CD8-positive, alpha-beta memory T cell (primary cell): Measurements from ENCODE around the gene CAMKMT. TPM values are rescaled to one million over a fixed set of nuclear protein-coding genes. Genes with fewer than 3 reads are reported as not detected.

Source experiments
- CTCF ChIA-PET: fragments of 350-600 bp; sonication (Branson Sonifier 250); formaldehyde crosslinking; loops from one replicate; lab custom pipeline; 2021; ENCODE audit warnings: antibody characterized with exemption; lab: Charles Lee
- POLR2A ChIA-PET: fragments of 350-600 bp; sonication (Branson Sonifier 250); formaldehyde crosslinking; loops from one replicate; lab custom pipeline; 2021; ENCODE audit warnings: antibody characterized with exemption; lab: Charles Lee
- DNase-seq, 5 donors: peaks; one replicate each; pipeline versions ENCODE4 v3.0.0 to v3.0.0-alpha.2; 2020 to 2022; ENCODE audit warnings: mixed read lengths in 1 of 5
- H3K27ac ChIP-seq: one replicate; pipeline ENCODE4 v1.7.0; 2013; ENCODE audit warnings: low read depth, mild to moderate bottlenecking, low read length, moderate library complexity
- H3K27me3 ChIP-seq: 2 replicates; pipeline ENCODE4 v1.7.0; 2013; ENCODE audit warnings: low read length, mild to moderate bottlenecking; ENCODE audit not compliant: insufficient read depth, poor library complexity, severe bottlenecking
- H3K36me3 ChIP-seq: 2 replicates; pipeline ENCODE4 v1.7.0; 2013; ENCODE audit warnings: mild to moderate bottlenecking, low read length, moderate library complexity; ENCODE audit not compliant: insufficient read depth
- H3K4me1 ChIP-seq: 2 replicates; pipeline ENCODE4 v1.7.0; 2013; ENCODE audit warnings: mild to moderate bottlenecking, low read length, moderate library complexity; ENCODE audit not compliant: insufficient read depth
- H3K4me3 ChIP-seq: 2 replicates; pipeline ENCODE4 v1.7.0; 2013; ENCODE audit warnings: mild to moderate bottlenecking, low read length
- H3K9me3 ChIP-seq: 2 replicates; pipeline ENCODE4 v1.7.0; 2013; ENCODE audit warnings: mild to moderate bottlenecking, low read length
- H3K27ac Mint-ChIP-seq, 8 donors: one replicate each; pipeline ENCODE4 v1.8.0; 2020 to 2021; ENCODE audit warnings: mixed read lengths in 8 of 8, mild to moderate bottlenecking in 6 of 8, inconsistent platforms in 3 of 8, moderate library complexity in 3 of 8
- H3K27me3 Mint-ChIP-seq, 2 donors: one replicate each; pipeline ENCODE4 v1.8.0; 2020 to 2021; ENCODE audit warnings: mixed read lengths in 2 of 2, mild to moderate bottlenecking in 1 of 2, moderate library complexity in 1 of 2
- H3K36me3 Mint-ChIP-seq, 3 donors: one replicate each; pipeline ENCODE4 v1.8.0; 2020 to 2021; ENCODE audit warnings: mixed read lengths in 3 of 3, inconsistent platforms in 1 of 3, mild to moderate bottlenecking in 1 of 3
- H3K4me1 Mint-ChIP-seq, 3 donors: one replicate each; pipeline ENCODE4 v1.8.0; 2020 to 2021; ENCODE audit warnings: mixed read lengths in 3 of 3, inconsistent platforms in 1 of 3, mild to moderate bottlenecking in 1 of 3
- H3K4me3 Mint-ChIP-seq, 7 donors: one replicate each; pipeline ENCODE4 v1.8.0; 2020 to 2021; ENCODE audit warnings: mixed read lengths in 7 of 7, mild to moderate bottlenecking in 6 of 7, moderate library complexity in 4 of 7, inconsistent platforms in 2 of 7
- H3K9me3 Mint-ChIP-seq, 5 donors: one replicate each; pipeline ENCODE4 v1.8.0; 2020 to 2022; ENCODE audit warnings: mixed read lengths in 5 of 5, mild to moderate bottlenecking in 3 of 5, moderate library complexity in 2 of 5, inconsistent platforms in 1 of 5
- polyA plus RNA-seq: library from polyadenylated mRNA; unstranded; fragments of 300-500 nt; fragmentation: Illumina TruSeq; gene quantifications from one replicate; pipeline ENCODE4 v1.2.3, GENCODE V29; 2021
- total RNA-seq, 2 experiments: library from RNA; stranded (reverse); gene quantifications; one replicate each; pipeline ENCODE4 v1.2.3, GENCODE V29; 2021

The CAMKMT gene
- total and polyA plus RNA-seq, 3 experiments from 2014 or later = 11.4 to 14.0 (median 11.7) TPM

DNA sequence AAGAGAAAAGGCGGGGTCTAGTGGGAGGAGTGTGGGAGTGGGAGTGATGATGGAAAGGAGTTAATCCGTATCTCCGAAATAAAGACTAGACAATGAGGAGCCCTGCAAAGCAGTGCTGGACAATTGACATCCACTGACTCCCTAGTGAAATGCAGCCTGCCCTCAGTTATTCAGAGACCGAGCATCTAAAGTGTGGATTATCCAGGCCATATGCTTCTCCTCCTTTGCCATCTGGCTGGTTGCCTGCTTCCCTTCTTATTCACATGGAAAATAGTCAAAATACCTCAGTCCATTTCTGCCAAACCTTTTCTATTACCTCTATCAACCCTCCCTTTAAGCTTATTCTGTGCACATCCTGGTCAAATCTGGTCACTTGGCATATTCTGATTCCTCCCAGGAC is 291.0 kb downstream of the CAMKMT start:
- Mint-ChIP-seq H3K36me3 (peaks cover 0 to 4% (median 0%) of the 10 kb centered on the region in 3 donors), H3K4me3 (no peak overlapping the region), H3K27ac (peak overlapping the region in 1 of 8 donors; percentile 43), H3K27me3 (no peaks in the 10 kb centered on the region), H3K4me1 (peaks cover 0 to 7% (median 0%) of the 10 kb centered on the region in 3 donors), H3K9me3 (no peaks in the 10 kb centered on the region)
- H3K36me3 ChIP-seq = no peaks in the 10 kb centered on the region
- H3K27me3 ChIP-seq = no peaks in the 10 kb centered on the region
- no peaks in the 10 kb centered on the region for H3K4me1 ChIP-seq
- no peak overlapping the region for H3K27ac ChIP-seq
- H3K9me3 ChIP-seq = no peaks in the 10 kb centered on the region
- ChIA-PET POLR2A (no interaction called here), CTCF (no interaction called here)
- H3K4me3 ChIP-seq = no peak overlapping the region
- no peak for DNase-seq

DNA sequence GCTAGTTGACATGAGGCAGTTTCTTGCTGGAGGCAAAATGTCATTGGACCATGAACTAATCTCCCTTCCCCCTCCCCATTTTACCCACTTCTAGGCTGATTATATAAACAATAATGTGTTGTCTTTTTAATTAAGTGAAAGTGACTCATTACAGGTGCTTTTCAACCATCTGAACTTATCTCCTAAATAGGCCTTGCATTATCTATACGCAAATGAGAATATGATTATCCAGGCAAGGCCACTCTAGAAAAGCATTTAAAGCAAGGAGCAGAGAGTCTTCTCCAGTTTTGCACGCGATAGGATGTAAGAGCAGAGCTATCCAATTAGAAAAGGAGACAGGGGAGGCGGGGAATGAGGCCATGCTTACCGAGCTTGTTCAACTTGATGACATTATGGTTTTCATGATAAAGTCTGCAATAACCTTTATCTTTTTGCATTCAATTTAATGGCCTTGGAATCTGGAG is 293.7 kb downstream of the CAMKMT start:
- Mint-ChIP-seq H3K27me3 (no peaks in the 10 kb centered on the region), H3K36me3 (peaks cover 0 to 5% (median 0%) of the 10 kb centered on the region in 3 donors), H3K4me3 (no peak overlapping the region), H3K4me1 (peaks cover 0 to 9% (median 0%) of the 10 kb centered on the region in 3 donors), H3K27ac (no peak overlapping the region), H3K9me3 (no peaks in the 10 kb centered on the region)
- ChIA-PET POLR2A (no interaction called here), CTCF (no interaction called here)
- Histone ChIP-seq H3K27me3 (no peaks in the 10 kb centered on the region), H3K4me1 (no peaks in the 10 kb centered on the region), H3K36me3 (no peaks in the 10 kb centered on the region), H3K4me3 (no peak overlapping the region), H3K27ac (no peak overlapping the region), H3K9me3 (no peaks in the 10 kb centered on the region)
- DNase-seq = no peak

DNA sequence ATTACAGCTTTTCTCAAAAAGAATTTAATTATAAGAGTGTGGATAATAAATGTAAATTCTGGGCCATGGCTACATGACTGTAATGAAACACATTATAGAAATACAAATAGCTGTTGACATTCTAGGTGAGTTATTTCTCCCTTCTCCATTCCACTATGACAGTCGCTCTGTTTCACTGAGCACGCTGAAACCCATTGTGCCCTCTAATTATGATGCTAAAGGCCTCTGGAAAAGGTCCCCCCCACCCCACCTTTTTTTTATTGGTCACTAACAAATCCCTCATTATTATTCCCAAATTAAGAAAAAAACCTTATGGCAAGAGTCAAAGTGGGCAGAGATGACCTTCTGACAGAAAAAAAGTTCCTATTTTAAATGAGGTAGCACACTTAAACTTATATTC is 294.7 kb downstream of the CAMKMT start:
- no peak overlapping the region for H3K27ac ChIP-seq
- H3K4me3 ChIP-seq = no peak overlapping the region
- ChIA-PET CTCF (no interaction called here), POLR2A (no interaction called here)
- H3K9me3 ChIP-seq = no peaks in the 10 kb centered on the region
- no peaks in the 10 kb centered on the region for H3K27me3 ChIP-seq
- H3K4me1 Mint-ChIP-seq = peaks cover 0 to 9% (median 0%) of the 10 kb centered on the region in 3 donors
- peak overlapping the region in 1 of 8 donors; percentile 19 for H3K27ac Mint-ChIP-seq
- no peaks in the 10 kb centered on the region for H3K36me3 ChIP-seq
- H3K4me3 Mint-ChIP-seq = no peak overlapping the region
- H3K9me3 Mint-ChIP-seq = no peaks in the 10 kb centered on the region
- no peaks in the 10 kb centered on the region for H3K27me3 Mint-ChIP-seq
- no peak for DNase-seq
- H3K36me3 Mint-ChIP-seq = peaks cover 0 to 10% (median under 1%) of the 10 kb centered on the region in 3 donors
- no peaks in the 10 kb centered on the region for H3K4me1 ChIP-seq

DNA sequence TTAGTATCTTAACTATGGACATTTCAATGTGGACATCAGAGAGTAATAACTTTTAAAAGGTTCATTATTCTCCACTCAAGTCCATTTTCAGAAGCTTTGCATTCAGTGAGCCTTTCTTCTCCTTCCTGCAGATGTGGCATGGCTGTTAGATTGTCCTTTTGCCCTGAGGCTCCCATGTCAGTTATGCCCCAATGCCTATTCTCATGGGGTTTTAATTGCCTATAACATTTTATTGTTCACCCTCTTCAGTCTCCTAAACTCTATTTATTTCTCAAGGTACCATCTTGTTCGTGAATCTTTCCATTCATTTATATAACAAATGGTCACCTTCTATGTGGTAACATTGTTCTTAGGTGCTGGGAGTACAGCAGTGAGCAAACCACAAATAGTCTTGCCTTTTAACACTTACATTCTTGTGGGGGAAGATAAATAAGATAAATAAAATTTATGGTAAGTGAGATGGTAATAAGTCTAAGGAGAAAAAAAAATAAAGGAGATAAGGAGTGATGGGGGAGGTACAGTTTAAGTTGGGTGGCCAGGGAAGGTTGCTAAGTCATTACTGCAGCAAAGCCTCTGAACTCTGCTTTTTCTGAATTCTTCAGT is 301.8 kb downstream of the CAMKMT start:
- H3K27ac Mint-ChIP-seq = no peak overlapping the region
- H3K4me1 Mint-ChIP-seq = peaks cover 2 to 5% (median 3%) of the 10 kb centered on the region in 3 donors
- Histone ChIP-seq H3K27me3 (no peaks in the 10 kb centered on the region), H3K4me3 (no peak overlapping the region), H3K36me3 (no peaks in the 10 kb centered on the region), H3K9me3 (no peaks in the 10 kb centered on the region), H3K27ac (no peak overlapping the region), H3K4me1 (no peaks in the 10 kb centered on the region)
- DNase-seq = no peak
- ChIA-PET POLR2A (no interaction called here), CTCF (no interaction called here)
- H3K4me3 Mint-ChIP-seq = no peak overlapping the region
- peaks cover 0 to 13% (median 6%) of the 10 kb centered on the region in 3 donors for H3K36me3 Mint-ChIP-seq
- H3K9me3 Mint-ChIP-seq = no peaks in the 10 kb centered on the region
- H3K27me3 Mint-ChIP-seq = no peaks in the 10 kb centered on the region

DNA sequence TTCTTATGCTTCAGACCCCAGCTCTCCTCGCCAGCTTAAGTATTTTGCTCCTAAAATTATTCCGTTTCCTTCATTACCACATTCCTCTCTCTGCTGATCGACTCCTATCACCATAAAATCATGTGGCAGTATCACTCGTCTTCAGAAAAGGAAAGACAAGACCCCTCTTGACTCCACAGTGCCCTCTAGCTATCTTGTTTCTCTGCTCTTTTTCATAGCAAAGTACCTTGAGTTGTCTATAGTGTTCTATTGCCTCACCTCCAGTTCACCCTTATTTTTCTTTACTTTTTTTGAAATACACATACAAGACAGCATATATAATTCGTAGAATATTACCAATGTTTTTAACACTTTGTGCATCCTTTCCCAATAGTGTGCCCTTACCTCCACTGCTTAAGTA is 306.6 kb downstream of the CAMKMT start:
- H3K27ac Mint-ChIP-seq = no peak overlapping the region
- DNase-seq = no peak
- no peaks in the 10 kb centered on the region for H3K36me3 ChIP-seq
- ChIA-PET CTCF (no interaction called here), POLR2A (no interaction called here)
- H3K9me3 Mint-ChIP-seq = no peaks in the 10 kb centered on the region
- H3K9me3 ChIP-seq = no peaks in the 10 kb centered on the region
- no peaks in the 10 kb centered on the region for H3K27me3 Mint-ChIP-seq
- H3K4me3 Mint-ChIP-seq = no peak overlapping the region
- H3K27ac ChIP-seq = no peak overlapping the region
- peaks cover 5 to 11% (median 8%) of the 10 kb centered on the region in 3 donors for H3K4me1 Mint-ChIP-seq
- H3K36me3 Mint-ChIP-seq = peaks cover 0 to 7% (median 7%) of the 10 kb centered on the region in 3 donors
- no peak overlapping the region for H3K4me3 ChIP-seq
- no peaks in the 10 kb centered on the region for H3K27me3 ChIP-seq
- no peaks in the 10 kb centered on the region for H3K4me1 ChIP-seq

DNA sequence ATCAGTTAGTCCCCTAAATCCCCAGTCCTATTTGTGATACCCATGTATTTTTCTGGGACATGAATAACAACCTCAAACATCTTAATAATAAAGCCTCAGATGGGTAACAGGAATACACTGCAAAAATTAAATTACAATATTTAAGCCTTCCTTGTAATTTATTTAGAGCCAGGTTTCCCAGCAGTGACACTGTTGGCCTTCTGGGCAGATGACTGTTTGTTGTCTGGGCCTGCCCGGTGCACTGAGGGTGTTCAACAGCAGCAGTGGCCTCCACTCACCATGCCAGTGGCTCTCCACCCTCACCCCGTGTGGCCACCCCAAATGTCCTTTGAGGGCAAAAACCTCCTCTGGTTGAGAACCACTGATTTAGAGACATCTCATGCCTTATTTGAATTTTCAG is 309.5 kb downstream of the CAMKMT start:
- Mint-ChIP-seq H3K27me3 (no peaks in the 10 kb centered on the region), H3K4me1 (peaks cover 5 to 11% (median 9%) of the 10 kb centered on the region in 3 donors), H3K9me3 (no peaks in the 10 kb centered on the region), H3K36me3 (peaks cover 0 to 5% (median 3%) of the 10 kb centered on the region in 3 donors), H3K27ac (peak overlapping the region in 1 of 8 donors; percentile 0), H3K4me3 (no peak overlapping the region)
- Histone ChIP-seq H3K36me3 (no peaks in the 10 kb centered on the region), H3K27ac (no peak overlapping the region), H3K9me3 (no peaks in the 10 kb centered on the region), H3K4me1 (peaks cover 11% of the 10 kb centered on the region), H3K4me3 (no peak overlapping the region), H3K27me3 (no peaks in the 10 kb centered on the region)
- CTCF ChIA-PET = no interaction called here
- POLR2A ChIA-PET = no interaction called here
- DNase-seq = no peak

DNA sequence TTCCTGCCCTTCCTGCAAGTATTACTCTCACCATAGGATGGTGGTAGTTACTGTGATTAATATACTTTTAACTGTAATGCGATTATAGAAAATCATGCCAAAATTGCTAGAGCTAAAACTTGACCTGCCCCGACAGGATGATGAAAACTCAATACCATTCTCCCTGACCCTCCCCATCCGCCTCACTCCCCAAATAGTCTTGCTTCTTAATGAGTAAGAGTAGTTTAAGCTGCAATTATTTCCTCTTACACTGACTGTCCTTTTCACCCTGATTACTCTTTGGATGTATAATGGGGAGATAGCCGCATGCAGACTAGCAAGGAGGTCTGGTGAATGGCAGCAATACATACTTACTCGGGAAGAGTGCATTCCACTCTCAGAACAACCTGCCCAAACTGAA is 310.2 kb downstream of the CAMKMT start:
- Mint-ChIP-seq H3K36me3 (peaks cover 0 to 6% (median 3%) of the 10 kb centered on the region in 3 donors), H3K27me3 (no peaks in the 10 kb centered on the region), H3K4me1 (peaks cover 5 to 11% (median 9%) of the 10 kb centered on the region in 3 donors), H3K27ac (peak overlapping the region in 1 of 8 donors; percentile 23), H3K4me3 (no peak overlapping the region), H3K9me3 (no peaks in the 10 kb centered on the region)
- H3K9me3 ChIP-seq = no peaks in the 10 kb centered on the region
- ChIA-PET POLR2A (no interaction called here), CTCF (no interaction called here)
- H3K4me3 ChIP-seq = no peak overlapping the region
- no peaks in the 10 kb centered on the region for H3K36me3 ChIP-seq
- no peak for DNase-seq
- H3K27ac ChIP-seq = no peak overlapping the region
- no peaks in the 10 kb centered on the region for H3K27me3 ChIP-seq
- H3K4me1 ChIP-seq = peaks cover 11% of the 10 kb centered on the region

DNA sequence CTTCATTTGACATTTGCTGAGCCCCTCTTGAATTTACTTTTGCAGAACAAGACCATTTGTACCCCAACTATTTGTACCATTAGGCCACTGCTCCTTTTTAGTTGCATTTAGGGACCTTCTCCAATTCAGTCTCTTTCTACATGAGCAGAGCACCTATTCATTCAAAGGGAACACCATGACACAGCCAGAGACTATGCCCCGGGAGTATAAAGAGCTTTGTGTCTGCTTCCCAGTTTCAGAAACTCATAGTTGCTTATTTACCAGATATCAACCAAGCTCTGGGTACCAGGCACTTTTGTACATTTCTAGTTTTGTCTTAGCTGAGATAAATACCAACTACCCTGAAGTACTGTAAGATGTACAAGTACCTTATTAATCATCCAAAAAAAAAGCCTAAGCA is 310.7 kb downstream of the CAMKMT start:
- Mint-ChIP-seq H3K27me3 (no peaks in the 10 kb centered on the region), H3K4me1 (peaks cover 5 to 11% (median 9%) of the 10 kb centered on the region in 3 donors), H3K4me3 (no peak overlapping the region), H3K36me3 (peaks cover 0 to 5% (median under 1%) of the 10 kb centered on the region in 3 donors), H3K27ac (no peak overlapping the region), H3K9me3 (no peaks in the 10 kb centered on the region)
- Histone ChIP-seq H3K4me1 (peaks cover 11% of the 10 kb centered on the region), H3K27me3 (no peaks in the 10 kb centered on the region), H3K9me3 (no peaks in the 10 kb centered on the region), H3K27ac (no peak overlapping the region), H3K36me3 (no peaks in the 10 kb centered on the region), H3K4me3 (no peak overlapping the region)
- ChIA-PET CTCF (no interaction called here), POLR2A (no interaction called here)
- no peak for DNase-seq
